ENCODE results near the gene ECT2L.

DNA sequence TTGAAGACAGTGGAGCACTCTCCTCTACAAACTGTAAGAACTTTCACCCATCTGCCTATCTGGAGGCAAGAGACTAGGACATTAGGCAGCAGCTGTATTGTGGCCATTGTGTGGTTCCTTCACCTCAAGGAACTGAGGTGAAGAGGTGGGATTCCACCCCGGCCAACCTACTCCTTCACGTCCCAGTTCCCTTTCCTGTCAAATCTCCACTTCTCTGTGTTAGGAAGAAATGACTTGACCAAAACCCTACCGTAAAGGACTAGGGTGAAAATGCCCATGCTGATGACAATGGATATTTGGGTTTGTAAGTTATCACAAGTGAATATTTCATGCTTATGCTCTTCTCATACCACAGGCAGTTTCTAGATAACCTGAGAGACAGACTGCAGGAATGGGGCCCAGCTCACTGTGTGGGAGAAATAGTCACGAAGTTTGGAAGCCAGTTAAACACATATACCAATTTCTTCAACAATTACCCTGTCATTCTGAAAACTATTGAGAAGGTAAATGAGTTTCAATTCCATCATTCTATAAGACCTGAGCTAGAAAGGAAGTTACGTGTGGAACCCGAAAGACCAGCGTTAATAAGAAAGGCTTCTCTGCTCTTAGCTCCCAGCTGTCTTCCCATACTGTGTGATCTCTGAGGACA, 86.6 kb downstream of the ECT2L start:
- TF ChIP-seq, protein P1, sequence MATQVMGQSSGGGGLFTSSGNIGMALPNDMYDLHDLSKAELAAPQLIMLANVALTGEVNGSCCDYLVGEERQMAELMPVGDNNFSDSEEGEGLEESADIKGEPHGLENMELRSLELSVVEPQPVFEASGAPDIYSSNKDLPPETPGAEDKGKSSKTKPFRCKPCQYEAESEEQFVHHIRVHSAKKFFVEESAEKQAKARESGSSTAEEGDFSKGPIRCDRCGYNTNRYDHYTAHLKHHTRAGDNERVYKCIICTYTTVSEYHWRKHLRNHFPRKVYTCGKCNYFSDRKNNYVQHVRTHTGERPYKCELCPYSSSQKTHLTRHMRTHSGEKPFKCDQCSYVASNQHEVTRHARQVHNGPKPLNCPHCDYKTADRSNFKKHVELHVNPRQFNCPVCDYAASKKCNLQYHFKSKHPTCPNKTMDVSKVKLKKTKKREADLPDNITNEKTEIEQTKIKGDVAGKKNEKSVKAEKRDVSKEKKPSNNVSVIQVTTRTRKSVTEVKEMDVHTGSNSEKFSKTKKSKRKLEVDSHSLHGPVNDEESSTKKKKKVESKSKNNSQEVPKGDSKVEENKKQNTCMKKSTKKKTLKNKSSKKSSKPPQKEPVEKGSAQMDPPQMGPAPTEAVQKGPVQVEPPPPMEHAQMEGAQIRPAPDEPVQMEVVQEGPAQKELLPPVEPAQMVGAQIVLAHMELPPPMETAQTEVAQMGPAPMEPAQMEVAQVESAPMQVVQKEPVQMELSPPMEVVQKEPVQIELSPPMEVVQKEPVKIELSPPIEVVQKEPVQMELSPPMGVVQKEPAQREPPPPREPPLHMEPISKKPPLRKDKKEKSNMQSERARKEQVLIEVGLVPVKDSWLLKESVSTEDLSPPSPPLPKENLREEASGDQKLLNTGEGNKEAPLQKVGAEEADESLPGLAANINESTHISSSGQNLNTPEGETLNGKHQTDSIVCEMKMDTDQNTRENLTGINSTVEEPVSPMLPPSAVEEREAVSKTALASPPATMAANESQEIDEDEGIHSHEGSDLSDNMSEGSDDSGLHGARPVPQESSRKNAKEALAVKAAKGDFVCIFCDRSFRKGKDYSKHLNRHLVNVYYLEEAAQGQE (IDR thresholded peaks at IDR 0.05; ENCODE audit: insufficient replicate concordance, low read depth) = no peak
- no peak for TF ChIP-seq CTCF (IDR thresholded peaks at IDR 0.05; ENCODE audit: insufficient read depth, low read length)
- TF ChIP-seq GABPA (IDR thresholded peaks at IDR 0.05; ENCODE audit: low read depth) = no peak

Measured in HL-60 (cell line).